GM18870 (cell line): ENCODE results near the gene ACTMAP.
"Not testable (repeated sequence)": the region's sequence is repeated elsewhere in the genome, so short reads cannot be mapped to it uniquely, and the experiment has no call there.

Experiments used
- ATAC-seq: cut with Tn5 transposase; IDR thresholded peaks from one replicate; pipeline ENCODE4 v1.9.1; 2021; ENCODE audit warnings: moderate library complexity; ENCODE audit not compliant: unreplicated experiment

ACTMAP gene

DNA sequence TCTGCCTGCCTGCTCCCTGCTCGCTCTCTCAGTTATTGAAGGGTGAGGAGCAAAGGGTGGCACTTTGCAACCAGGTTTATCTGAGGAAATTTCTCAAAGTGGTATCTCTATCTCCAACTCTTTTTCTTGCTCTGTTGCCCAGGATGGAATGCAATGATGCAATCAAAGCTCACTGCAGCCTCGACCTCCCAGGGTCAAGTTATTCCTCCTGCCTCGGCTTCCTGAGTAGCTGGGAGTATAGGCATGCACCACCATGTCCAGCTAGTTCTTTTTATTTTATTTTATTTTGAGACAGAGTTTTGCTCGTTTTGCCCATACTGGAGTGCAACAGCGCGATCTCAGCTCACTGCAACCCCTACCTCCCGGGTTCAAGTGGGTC lies 4.9 kb downstream of the ACTMAP start:
- no peak for ATAC-seq

DNA sequence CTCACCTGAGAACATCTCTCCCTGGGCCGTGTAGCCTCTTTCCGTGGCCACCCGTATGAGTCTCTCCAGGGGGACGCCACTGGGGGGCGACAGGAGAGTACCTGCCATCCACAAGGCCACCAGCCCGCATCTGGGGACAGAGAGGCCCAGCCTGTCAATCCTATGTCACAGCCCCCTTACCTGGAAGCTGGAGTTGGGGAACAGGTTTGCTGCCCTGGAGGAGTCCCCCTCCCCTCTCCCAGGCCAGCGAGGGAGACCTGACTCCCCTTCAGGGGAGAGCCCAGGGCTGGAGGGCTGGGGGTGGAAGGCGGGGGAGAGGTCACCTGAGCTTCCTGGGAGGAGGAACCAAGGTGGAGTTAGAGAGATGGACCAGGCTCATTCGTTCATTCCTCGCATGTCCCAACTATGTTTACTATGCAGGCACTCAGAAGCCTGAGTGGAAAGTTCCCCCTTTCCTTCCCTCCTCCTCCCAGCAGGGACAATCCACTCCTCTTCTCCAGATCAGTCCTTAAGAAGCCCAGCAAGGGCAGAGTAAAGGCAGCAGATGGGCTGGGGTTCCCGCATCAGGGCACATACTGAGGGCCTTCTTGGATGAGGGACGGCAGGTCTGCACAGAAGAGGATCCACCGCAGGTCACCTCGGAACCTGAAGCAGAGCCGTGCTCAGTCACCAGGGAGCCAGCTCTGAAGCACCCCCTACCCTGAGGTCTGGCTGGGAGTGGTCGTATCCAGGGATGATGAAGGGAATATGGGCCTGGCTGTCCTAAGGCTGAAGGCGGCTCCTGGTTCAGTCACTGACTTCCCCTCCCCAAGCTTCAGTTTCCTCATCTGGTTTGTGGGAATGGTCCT lies 5.5 kb downstream of the ACTMAP start:
- ATAC-seq: no peak

DNA sequence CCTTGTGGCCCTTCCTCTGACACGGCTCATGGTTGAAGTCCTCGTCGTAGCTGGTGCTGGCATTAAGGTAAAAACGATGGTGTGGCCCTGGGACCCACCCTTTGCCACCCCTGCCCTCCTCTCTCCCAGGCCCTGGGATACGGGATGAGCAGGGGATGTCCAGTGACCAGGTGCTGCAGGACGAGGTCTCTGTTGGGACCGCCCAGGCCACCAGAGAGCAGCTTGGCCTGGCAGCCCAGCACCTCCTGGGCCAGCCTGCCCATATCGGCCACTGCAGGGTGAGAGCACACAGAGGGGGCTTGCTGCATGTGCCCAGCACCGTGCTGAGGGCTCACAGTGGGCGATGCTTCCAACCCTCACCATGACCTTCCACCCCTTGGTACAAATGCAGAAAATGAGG lies 6.4 kb downstream of the ACTMAP start:
- ATAC-seq: no peak

DNA sequence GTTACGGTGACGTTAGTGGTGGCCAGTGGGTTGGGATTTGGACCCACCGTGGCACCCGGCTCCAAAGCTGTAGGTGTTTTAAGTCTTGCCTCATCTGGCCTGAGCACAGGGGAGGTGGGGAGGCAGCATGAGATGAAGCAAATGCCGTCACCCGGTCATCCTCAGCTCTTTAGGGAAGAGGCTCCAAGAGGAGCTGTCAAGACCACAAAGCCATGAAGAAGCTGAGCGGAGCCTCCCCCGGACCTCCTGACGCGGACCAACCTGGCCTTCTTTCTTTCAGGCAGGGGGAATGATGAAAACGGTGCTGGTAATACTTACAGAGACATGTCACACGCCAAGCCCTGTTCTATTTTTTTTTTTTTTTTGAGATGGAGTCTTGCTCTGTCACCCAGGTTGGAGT lies 7.4 kb downstream of the ACTMAP start:
- ATAC-seq: no peak

DNA sequence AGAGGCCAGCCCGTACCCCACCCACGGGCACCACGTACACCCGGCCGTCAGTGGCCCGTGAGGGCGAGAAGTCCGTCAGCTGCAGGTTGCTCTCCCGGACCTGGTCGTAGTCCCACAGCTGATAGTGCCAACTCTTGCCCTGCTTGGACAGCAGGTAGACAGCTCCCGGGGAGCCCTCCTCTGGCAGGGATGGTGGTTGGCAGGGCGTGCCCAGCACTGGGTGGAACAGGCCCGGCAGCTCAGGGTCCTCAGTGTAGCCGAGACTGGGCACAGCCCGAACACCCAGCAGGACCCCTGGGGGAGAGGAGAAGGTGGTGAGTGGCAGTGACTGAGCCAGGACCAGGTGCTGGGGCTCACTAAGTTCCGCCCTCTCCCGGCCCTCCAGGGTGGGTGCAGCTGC lies 7.8 kb downstream of the ACTMAP start:
- no peak for ATAC-seq

DNA sequence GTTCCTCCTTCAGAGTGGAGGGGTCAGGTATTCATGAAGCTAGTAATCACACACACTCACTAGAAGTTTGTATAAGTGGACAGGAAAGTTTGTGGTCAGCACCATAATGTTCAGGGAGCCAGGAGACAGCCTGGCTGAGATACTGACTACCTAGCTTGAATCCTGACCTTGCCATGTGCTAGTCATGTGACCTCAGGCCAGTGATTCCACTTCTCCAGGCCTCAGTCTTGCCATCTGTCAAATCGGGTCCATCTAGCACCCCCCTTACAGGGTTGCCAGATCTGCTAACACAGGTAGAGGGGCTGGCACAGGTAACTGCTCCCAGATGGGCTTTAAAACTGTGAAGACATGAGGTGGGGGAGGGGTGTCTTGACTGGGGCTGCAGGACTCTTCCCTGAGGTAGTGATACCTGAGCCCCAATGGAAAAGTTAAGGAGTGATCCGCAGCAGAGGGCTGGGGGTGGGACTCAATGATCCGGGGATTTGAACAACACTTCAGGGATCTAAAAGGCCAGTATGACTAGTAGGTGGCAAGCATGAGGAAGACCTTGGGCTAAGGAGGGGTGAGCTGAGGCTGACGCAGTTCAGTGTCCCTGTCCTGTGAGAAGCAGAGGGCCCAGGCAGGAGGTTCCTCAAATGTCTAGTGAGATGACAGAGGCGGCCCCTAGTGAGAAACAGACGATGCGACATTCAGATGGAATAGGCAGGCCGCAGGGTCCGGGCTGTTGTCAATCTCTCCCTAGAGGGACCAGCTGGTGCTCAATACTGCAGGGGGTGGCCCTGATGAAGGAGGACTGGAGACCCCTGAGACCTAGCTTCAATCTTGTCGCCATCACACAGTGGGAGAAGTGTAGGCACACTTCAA lies 8.5 kb downstream of the ACTMAP start:
- no peak for ATAC-seq

DNA sequence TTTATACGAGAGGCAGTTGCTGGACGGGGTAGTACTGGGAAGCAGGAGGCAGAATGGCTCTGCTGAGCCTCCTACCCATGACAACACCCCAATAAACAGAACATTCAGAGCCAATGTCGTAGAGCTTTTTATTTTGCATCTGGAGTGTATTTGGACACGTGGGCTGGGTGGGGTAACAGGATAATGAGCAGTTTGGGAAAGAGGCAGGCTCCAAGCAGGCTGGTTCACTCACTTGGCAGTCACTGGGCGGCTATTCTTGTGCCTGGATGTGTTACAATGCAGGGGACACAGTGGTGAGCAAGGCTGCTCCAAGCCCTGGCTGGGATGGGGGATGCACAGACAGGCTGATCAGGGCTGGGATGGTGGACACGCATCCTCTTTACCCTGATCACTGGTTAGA lies 9.5 kb downstream of the ACTMAP start:
- ATAC-seq: no peak

DNA sequence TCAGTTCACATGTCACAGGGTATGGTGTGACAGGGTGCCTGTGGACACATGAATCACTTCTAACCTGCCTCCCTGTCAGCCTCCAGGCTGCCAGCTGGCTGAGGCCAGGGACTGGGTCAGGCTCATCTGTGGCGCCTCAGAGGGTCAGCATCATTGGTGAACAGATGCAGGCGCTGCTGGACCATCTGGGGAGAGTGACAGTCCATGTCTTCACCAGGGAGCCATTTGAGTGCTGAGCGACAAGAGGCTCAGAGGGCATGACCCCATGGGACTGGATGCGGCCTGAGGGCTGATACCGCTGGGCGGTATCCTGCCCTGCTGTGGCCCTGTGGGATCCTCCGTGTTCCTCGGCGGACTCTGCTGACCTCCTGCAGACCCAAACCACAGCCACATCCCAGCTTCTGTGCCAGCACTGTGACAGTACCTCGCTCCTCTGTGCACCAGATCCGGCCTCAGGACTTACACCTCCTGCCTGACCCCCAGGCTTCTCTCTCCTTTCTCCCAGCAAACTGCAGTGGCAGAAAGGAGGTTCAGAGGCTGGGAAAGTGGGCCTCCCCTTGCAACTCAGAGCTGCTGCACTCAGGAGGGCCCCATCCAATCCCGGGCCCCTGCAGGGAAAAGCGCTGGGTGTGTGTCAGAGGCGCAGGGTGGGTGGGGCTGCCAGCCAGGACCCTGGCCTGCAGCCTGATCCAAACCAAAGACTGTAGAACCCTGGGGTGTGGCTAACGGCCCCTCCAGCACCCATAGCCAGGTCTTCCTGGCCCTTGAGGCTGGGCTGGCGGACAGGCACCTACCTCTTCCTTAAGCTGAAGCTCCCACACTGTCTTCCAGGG lies 10.2 kb downstream of the ACTMAP start:
- ATAC-seq: no peak

DNA sequence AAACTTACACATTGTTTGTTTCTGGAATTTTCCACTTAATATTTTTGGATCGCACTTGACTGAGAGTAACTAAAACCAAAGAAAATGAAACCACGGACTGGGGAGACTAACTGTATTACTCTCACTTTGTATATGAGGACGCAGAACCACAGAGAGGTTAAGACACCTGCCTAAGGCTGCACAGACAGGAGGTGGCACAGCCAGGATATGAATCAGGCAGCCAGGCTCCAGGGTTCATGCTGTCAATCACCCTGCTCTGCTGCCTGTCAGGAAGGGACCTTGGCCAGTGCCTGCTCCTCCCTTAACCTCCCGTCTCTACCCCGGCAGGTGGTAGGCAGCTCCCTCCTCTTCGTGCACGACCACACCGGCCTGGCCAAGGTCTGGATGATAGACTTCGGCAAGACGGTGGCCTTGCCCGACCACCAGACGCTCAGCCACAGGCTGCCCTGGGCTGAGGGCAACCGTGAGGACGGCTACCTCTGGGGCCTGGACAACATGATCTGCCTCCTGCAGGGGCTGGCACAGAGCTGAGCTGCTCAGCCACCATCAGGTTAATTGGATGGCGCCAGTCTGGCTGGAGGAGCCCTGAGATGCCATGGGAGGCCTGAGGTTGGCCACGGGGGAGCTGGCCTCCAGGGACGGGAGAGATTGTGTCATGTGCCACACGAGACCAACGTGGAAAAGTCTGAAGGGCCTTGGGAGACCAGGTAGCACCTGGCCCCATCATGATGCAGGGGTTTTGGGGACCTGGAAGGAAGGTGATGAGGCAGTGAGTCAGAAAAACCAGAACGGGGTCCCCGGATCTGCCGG lies 11.0 kb downstream of the ACTMAP start:
- no peak for ATAC-seq

DNA sequence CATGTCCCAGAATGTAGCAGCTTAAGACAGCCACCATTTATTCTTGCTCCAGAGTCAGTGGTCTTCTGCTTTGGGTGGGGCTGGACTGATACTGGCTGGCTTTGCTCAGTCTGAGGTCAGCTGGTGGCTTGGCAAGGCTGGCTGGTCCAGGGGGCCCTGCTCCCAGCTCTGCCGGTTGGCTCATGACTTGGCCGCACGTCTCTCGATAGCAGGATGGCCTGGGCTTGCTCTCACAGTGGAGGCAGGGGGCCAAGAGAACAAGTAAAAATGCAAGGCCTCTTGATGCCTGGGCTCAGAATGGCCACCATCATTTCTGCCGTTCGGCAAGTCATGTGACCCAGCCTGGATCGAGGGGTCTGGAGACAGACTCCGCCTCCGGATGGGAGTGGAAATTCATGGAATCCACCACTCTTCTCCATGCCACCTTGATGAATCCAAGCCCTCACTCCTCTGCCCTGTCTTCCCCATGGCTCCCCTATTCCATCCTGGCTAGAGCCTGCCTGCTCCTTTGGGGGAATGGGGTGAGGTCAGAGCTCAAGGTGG lies 13.1 kb downstream of the ACTMAP start:
- no peak for ATAC-seq

DNA sequence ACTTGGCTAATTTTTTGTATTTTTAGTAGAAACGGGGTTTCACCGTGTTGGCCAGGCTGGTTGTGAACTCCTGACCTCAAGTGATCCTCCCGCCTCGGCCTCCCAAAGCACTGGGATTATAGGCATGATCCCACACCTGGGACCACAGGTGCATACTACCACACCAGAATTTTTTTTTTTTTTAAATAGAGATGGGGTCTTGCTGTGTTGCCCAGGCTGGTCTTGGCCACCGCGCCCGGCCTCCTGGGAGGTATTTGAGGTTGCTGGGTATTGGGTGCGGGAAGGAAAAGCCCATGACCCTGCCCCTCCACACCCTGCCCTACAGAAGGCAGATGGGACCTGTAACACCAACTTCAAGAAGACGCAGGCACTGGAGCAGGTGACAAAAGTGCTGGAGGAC lies 13.6 kb downstream of the ACTMAP start:
- ATAC-seq: no peak

DNA sequence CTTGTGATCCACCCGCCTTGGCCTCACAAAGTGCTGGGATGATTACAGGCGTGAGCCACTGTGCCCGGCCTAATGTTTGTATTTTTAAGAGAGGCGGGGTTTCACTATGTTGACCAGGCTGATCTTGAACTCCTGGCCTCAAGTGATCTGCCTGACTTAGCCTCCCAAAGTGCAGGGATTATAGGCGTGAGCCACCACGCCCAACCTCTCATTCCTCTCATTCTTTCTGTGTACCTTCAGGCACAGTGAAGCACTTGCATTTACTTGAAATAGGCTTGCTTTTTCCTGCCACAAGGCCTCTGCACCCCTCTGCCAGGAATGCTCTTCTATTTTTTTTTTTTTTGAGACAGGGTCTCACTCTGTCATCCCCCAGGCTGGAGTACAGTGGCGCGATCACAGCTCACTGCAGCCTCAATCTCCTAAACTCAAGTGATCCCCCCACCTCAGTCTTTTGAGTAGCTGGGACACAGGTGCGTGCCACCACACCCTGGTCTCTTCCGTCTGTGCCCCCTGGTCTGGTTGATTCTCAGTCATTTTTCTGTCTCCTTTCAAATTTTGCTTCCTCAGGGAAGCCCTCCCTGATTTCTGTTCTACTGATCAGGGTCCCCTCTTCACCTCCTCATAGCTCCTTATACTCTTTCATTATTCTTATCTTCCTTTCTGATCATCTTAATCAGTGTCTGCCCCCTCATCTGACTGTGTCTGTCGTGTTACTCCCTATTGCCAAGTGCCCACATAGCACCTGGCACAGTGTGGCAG lies 15.1 kb downstream of the ACTMAP start:
- ATAC-seq: no peak

DNA sequence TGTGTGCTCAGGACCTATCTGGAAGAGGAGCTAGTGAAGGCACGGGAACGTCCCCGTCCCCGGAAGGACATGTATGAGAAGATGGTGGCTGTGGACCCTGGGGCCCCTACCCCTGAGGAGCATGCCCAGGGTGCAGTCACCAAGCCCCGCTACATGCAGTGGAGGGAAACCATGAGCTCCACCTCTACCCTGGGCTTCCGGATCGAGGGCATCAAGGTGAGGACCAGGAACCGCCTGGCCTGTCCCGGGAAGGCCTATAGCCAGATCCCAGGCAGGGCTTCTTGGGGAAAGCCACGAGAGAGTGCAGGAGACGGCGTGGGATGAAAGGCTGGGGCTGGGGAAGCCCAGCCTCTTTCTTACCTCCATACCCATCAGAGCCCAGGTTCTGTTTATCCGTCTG lies 17.1 kb downstream of the ACTMAP start:
- no peak for ATAC-seq

DNA sequence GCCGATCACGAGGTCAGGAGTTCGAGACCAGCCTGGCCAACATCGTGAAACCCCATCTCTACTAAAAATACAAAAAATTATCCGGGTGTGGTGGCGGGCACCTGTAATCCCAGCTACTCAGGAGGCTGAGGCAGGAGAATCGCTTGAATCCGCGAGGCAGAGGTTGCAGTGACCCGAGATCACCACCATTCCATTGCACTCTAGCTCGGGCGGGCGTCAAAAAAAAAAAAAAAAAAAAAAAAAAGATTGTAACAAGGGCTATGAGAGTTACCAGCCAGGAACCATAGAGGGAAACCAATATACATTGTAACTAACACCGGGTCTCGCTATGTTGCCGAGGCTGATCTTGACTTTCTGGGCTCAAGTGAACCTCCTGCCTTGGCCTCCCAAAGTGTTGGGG lies 18.0 kb downstream of the ACTMAP start:
- not testable (repeated sequence) for ATAC-seq

DNA sequence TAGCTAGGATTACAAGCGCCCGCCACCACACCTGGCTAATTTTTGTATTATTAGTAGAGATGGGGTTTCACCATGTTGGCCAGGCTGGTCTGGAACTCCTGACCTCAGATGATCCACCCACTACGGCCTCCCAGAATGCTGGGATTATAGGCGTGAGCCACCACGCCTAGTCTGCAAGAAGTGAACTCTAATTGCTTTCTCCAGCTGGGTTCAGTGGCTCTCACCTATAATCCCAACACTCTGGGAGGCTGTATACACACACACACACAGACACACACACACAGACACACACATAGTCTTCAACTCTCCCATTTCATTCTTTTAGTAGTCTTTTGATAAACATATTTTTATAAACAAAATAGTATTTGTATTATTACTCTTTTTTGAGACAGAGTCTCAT lies 20.2 kb downstream of the ACTMAP start:
- not testable (repeated sequence) for ATAC-seq

DNA sequence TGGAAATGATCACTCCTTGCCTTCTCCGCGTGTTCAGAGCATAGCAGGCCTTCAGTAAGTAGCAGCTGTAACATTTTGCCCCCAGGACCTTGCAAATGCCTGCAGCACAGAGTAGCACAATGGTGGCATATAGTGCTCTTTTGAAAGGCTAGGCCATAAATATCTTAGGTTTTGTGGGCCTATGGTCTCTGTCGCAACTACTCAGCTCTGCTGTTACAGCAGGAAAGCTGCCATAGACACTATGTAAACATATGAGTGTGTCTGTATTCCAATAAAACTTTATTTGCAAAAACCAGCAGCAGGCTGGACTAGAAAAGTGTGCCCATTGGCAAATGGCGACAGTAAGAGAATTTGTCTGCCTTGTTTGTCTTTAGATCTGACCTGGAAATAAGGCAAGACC lies 24.0 kb downstream of the ACTMAP start:
- ATAC-seq: no peak

DNA sequence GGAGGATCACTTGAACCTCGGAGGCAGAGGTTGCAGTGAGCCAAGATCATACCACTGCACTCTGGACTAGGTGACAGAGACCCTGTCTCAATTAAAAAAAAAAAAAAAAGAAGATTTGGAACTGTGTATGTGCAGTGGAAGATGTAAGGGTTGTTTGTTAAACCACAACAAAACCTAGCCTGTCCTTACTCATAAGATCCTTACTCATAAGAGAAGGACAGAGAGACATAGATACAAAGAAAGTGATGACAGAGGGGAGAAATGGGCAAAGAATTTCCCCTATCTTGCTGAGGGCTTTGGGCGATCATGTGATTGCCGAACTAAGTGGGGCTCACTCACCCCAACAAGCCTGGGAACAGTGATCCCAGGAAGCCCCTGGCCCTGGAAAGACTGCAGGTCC lies 25.4 kb downstream of the ACTMAP start:
- ATAC-seq: no peak

DNA sequence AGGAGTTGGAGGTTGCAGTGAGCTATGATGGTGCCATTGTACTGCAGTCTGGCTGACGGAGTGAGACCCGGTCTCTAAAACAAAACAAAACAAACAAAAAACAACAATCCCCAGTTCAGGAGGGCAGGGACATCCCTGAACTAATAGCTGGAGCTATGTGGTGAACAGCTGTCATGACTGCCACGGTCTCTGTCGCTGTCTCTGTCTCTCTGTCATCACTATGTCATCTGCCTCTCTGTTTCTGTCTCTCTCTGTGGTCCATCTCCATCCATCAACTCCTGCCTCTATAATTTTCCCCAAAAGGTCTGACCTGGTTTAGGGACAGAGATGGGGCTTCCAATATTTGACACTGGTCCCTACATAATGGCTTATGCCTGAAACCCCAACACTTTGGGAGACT lies 26.0 kb downstream of the ACTMAP start:
- no peak for ATAC-seq

DNA sequence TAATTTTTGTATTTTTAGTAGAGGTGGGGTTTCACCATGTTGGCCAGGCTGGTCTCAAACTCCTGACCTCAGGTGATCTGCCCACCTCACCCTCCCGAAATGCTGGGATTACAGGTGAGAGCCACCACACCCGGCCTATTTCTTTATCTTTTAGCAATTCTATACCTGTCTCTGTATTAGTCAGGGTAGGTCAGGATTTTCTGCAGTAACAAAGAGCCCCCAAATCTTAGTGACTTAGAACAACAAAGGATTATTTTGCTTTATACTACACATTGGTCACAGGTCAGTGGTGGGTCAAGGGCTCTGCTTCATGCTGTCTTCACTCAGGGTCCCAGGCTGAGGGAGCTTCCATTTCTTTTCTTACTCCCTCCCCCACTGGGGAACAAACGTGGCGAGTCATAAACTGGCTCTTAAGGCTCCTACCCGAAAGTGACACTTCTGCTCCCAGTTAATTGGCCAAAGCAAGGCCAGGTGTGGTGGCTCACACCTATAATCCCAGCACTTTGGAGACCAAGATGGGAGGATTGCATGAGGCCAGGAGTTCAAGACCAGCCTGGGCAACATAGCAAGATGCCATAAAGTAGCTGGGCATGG lies 26.5 kb downstream of the ACTMAP start:
- ATAC-seq: no peak
